Measurements from ENCODE around the gene RBM17.

- TF ChIP-seq CTCF (conservative IDR thresholded peaks at IDR 0.05) (no peak), ZFX (IDR thresholded peaks at IDR 0.05) (no peak)
These were observed 42.7 kb upstream of the RBM17 start for GRCh38 chr10:6045878-6046772.

All from C4-2B (cell line).